Skeletal muscle satellite cell (primary cell): ENCODE measurements around the gene B3GNT8.
"Not testable (repeated sequence)": the region's sequence is repeated elsewhere in the genome, so short reads cannot be mapped to it uniquely, and the experiment has no call there.

ENCODE experiments used
- H3K27me3 ChIP-seq: 2 replicates; pipeline ENCODE4 v1.7.0; 2013; ENCODE audit warnings: low read length; ENCODE audit not compliant: control insufficient read depth, insufficient read depth
- H3K36me3 ChIP-seq: 2 replicates; pipeline ENCODE4 v1.7.0; 2013; ENCODE audit warnings: mild to moderate bottlenecking, control low read depth, low read length; ENCODE audit not compliant: insufficient read depth
- H3K4me1 ChIP-seq: 2 replicates; pipeline ENCODE4 v1.7.0; 2013; ENCODE audit warnings: low read length; ENCODE audit not compliant: control insufficient read depth, insufficient read depth
- H3K4me2 ChIP-seq: 2 replicates; pipeline ENCODE4 v1.7.0; 2013; ENCODE audit warnings: mild to moderate bottlenecking, low read length
- H3K4me3 ChIP-seq: 2 replicates; pipeline ENCODE4 v1.7.0; 2013; ENCODE audit warnings: low read length
- H3K9ac ChIP-seq: 2 replicates; pipeline ENCODE4 v1.7.0; 2013; ENCODE audit warnings: mild to moderate bottlenecking, low read depth, low read length, moderate library complexity
- H3K9me3 ChIP-seq: replicated peaks from 2 replicates; pipeline ENCODE4 v1.7.0; 2013; ENCODE audit warnings: mild to moderate bottlenecking, control low read depth, low read length

Gene B3GNT8

DNA sequence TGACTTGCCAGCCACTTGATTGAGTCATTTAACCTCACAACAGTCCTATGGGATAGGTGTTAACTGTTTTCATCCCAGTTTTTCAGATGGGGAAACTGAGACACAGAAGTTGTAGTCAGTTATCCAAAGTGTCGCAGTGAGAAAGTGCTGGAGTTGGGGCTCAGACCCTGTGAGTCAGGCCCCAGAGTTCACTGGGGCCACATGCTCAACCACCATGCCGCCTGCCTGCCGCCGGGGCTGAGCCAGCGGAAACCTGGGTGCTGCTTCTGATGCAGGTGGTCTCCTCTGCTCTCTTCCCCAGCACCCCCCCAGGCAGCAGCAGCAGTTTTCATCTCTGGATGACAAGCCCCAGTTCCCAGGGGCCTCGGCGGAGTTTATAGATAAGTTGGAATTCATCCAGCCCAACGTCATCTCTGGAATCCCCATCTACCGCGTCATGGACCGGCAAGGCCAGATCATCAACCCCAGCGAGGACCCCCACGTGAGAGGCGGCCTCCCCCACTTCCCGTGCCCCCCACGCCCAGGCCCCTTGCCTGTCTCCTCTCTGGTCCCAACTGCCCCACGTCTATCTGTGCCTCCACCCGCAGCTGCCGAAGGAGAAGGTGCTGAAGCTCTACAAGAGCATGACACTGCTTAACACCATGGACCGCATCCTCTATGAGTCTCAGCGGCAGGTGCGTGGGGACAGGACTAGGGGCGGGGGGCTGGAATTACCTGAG is 16.7 kb downstream of the B3GNT8 start:
- Histone ChIP-seq H3K27me3 (no peaks in the 10 kb centered on the region), H3K4me1 (peaks cover 22% of the 10 kb centered on the region), H3K9me3 (no peaks in the 10 kb centered on the region), H3K9ac (no peak overlapping the region), H3K36me3 (peaks cover 18% of the 10 kb centered on the region), H3K4me2 (no peak overlapping the region), H3K4me3 (no peak overlapping the region)

DNA sequence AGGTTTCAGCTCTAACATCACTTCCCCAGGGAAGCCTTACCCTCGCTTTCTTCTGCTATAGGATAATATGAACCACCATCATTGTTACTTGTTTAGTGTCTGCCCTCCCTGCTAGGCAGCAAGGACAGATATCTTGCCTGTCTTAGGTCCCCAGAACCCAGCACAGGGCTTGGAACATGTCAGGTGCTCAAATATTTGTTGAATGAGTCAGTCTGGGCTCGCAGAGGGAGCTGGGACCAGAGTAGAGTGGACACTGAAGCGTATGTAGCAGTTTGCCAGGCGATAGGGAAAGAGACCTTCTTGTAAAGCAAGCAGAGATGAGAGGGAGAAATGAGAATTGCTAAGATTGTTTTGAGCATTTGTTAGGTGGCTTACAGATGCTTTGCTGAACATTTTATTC is 17.9 kb downstream of the B3GNT8 start:
- Histone ChIP-seq H3K4me3 (no peak overlapping the region), H3K9me3 (no peaks in the 10 kb centered on the region), H3K9ac (no peak overlapping the region), H3K4me2 (no peak overlapping the region), H3K4me1 (peaks cover 13% of the 10 kb centered on the region), H3K36me3 (peaks cover 15% of the 10 kb centered on the region), H3K27me3 (no peaks in the 10 kb centered on the region)

DNA sequence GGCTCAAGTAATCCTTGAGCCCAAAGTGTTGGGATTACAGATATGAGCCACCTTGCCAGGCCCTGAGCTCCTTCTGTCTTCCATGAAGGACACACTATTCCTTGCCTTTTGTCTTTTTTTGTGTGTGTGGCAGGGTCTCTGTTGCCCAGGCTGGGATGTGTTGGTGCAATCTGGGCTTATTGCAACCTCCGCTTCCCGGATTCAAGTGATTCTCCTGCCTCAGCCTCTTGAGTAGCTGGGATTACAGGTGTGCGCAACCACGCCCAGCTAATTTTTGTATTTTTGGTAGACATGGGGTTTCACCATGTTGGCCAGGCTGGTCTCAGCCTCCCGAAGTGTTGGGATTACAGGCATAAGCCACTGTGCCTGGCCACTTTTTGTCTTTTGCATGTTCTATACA is 18.3 kb downstream of the B3GNT8 start:
- H3K36me3 ChIP-seq, result peaks cover 10% of the 10 kb centered on the region
- not testable (repeated sequence) for H3K4me2 ChIP-seq, H3K27me3 ChIP-seq, H3K9ac ChIP-seq, H3K9me3 ChIP-seq, H3K4me3 ChIP-seq
- H3K4me1 ChIP-seq, result peaks cover 13% of the 10 kb centered on the region

DNA sequence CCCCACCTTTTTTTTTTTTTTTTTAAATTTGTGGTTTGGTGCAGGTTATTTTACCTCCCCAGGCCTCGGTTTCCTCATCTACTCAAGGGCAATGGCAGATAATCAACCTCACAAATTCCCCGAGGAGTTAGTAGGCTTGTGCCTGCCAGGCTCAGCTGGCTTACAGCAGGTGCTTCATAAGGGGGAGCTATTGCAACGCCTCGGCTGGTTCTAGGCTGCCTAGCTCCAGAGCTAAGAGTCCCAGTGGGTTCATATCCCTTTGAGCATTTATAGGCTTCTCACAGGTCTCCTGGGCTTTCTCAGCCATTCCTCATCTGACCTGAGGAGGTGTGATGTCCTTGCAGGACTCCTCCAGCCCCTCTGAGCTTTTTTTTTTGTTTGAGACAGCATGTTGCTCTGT is 18.9 kb downstream of the B3GNT8 start:
- H3K36me3 ChIP-seq, result peaks cover 8% of the 10 kb centered on the region
- H3K4me2 ChIP-seq, result no peak overlapping the region
- peaks cover 13% of the 10 kb centered on the region for H3K4me1 ChIP-seq
- no peaks in the 10 kb centered on the region for H3K9me3 ChIP-seq
- H3K27me3 ChIP-seq, result no peaks in the 10 kb centered on the region
- H3K9ac ChIP-seq, result no peak overlapping the region
- no peak overlapping the region for H3K4me3 ChIP-seq

DNA sequence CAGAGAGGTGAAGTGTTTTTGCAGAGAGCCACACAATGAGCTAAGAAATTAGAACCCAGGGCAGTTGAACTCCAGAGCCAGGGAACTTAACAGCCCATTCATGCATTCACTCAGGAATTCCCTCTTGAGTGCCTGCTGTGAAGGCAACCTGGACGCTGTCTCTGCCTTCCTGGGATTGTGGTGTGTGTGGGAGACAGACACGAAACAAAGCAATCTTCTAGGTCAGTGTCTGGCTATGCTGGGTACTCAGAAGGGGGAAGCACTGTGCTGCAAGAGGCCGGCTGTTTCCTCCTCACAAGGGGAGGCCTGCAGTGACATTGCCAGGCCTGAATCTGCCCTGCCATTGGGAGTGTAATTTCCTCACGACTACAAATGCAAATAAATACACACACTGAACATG is 19.9 kb downstream of the B3GNT8 start:
- Histone ChIP-seq H3K4me3 (no peak overlapping the region), H3K4me2 (no peak overlapping the region), H3K27me3 (no peaks in the 10 kb centered on the region), H3K36me3 (peaks cover 5% of the 10 kb centered on the region), H3K9me3 (no peaks in the 10 kb centered on the region), H3K9ac (no peak overlapping the region), H3K4me1 (peaks cover 13% of the 10 kb centered on the region)

DNA sequence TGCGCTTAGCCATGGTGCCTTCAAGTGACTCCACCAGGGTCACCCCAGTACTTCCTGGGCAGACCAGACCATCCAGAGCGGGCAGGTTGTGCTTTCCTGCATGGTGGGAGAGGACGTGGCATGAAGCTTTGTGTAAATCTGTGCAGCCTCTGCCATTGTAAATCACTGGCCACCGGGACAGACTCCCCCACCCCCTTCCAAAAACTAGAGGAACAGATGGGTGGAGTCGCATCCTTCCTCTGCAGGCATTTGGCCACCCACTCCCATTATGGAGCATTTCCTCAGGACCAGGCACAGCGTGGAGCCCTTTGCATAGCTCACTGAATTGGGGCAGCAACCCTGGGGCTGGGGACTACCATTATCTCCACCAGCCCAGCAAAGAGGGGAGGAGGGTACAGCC is 21.4 kb downstream of the B3GNT8 start:
- Histone ChIP-seq H3K9me3 (no peaks in the 10 kb centered on the region), H3K4me2 (no peak overlapping the region), H3K4me1 (peaks cover 4% of the 10 kb centered on the region), H3K4me3 (no peak overlapping the region), H3K27me3 (no peaks in the 10 kb centered on the region), H3K36me3 (peaks cover 2% of the 10 kb centered on the region), H3K9ac (no peak overlapping the region)

DNA sequence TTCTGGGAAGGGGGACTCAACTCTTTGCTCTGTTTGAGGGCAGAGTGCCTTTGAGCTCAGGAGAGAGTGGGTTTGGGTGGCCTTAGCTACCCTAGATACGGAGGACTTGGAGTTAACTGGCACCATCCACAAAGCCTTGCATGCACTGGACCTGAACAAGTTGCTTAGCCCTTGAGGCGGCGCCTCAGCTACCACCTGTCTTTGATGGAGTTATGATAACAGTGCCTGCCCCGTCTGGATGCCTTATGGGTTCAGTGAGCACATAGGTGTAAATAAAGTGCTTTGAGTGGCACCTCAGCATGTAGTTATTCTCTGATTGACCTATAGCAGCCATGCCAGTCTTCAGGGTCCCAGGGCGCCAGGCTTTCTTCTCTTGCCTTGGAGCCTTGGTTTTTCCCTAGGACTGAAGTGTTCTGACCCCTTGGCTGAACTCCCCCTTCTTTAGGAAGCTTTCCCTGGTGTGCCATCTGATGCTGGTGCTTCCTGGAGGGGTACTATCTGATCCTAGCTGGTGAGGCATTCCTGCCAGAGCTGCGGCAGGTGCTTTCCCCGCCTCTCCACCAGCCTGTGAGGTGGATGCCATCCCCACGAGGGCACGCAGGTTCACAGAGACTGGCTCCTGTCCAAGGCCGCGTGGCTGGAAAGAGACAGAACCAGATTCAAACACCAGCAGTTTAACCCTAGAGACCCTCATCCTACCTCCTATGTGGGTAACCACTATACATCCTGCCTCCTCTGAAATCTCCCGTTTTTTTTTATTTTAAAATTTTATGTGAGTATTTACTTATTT is 23.8 kb downstream of the B3GNT8 start:
- Histone ChIP-seq H3K4me1 (peaks cover 6% of the 10 kb centered on the region), H3K4me3 (no peak overlapping the region), H3K4me2 (no peak overlapping the region), H3K27me3 (no peaks in the 10 kb centered on the region), H3K9me3 (no peaks in the 10 kb centered on the region), H3K9ac (no peak overlapping the region), H3K36me3 (peaks cover 2% of the 10 kb centered on the region)

DNA sequence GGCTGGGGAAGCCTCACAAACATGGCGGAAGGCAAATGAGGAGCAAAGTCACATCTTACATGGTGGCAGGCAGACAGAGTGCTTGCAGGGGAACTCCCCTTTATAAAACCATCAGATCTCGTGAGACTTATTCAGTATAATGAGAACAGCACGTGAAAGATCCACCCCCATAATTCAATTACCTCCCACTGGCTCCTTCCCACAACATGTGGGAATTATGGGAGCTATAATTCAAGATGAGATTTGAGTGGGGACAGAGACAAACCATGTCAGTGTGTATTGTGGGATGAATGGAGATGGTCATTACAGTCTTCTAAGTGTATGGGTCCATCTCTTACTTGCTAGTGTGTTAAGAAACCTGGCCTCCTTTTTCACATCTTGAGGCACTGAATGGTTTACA is 25.2 kb downstream of the B3GNT8 start:
- Histone ChIP-seq H3K9ac (no peak overlapping the region), H3K36me3 (peaks cover 2% of the 10 kb centered on the region), H3K4me3 (no peak overlapping the region), H3K4me2 (no peak overlapping the region), H3K9me3 (no peaks in the 10 kb centered on the region), H3K27me3 (no peaks in the 10 kb centered on the region), H3K4me1 (peaks cover 8% of the 10 kb centered on the region)

DNA sequence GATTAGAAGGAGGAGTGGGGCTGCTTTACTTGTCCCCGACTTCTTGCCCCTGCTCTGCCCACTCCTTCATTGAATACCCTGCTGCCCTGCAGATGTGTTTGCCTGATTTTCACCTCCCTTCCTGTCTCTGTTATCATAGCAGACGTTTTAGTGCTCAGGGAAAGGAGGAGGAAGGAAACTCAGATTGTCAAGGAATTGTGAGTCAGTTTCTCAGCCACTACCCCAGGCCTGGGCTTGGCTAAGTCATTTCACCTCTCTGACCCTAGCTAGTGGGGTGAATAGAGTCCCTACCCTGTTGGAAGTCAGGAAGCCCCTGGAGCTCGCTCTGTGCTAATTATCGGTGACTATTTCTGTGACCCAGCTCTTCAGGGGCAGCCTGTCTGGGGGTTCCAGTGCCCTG is 25.7 kb downstream of the B3GNT8 start:
- no peak overlapping the region for H3K9ac ChIP-seq
- no peak overlapping the region for H3K4me3 ChIP-seq
- H3K36me3 ChIP-seq, result peaks cover 2% of the 10 kb centered on the region
- no peaks in the 10 kb centered on the region for H3K27me3 ChIP-seq
- peaks cover 8% of the 10 kb centered on the region for H3K4me1 ChIP-seq
- no peak overlapping the region for H3K4me2 ChIP-seq
- H3K9me3 ChIP-seq, result no peaks in the 10 kb centered on the region

DNA sequence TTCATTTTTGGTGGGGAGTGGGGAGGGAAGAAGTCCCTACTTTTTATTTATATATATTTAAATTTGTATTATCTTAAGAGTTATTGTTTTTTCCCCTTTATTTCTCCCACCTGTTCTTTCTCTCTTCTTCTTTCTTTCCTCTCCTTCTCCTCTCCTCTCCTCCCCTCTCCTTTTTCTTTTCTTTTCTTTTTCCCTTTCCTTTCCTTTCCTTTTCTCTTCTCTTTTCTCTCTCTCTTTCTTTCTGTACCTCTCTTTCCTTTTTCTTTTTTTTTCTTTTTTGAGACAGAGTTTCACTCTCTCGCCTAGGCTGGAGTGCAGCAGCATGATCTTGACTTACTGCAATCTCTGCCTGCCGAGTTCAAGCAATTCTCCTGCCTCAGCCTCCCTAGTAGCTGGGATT is 27.6 kb downstream of the B3GNT8 start:
- Histone ChIP-seq H3K9me3 (no peaks in the 10 kb centered on the region), H3K4me3 (no peak overlapping the region), H3K4me2 (no peak overlapping the region), H3K36me3 (peaks cover 2% of the 10 kb centered on the region), H3K27me3 (no peaks in the 10 kb centered on the region), H3K4me1 (peaks cover 8% of the 10 kb centered on the region), H3K9ac (no peak overlapping the region)

DNA sequence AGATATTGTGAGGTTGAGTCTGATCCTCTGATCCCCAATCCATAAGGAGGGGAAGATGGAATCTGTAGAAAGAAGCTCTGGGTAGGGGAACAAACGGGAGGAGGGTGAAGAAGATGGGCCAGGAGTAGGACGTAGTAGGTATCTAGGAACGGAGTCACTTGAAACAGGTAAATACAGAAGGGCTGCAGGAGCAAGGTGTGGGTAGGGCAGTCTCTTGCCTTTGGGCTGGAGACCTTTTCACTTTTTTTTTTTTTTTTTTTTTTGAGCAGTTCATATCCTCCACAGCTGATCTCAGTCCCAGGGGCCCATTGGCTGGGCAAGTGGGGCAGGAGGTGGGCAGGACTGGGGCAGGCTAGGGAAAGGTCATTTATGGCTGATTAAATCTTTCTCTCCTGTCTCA is 28.1 kb downstream of the B3GNT8 start:
- Histone ChIP-seq H3K4me3 (peak overlapping the region; percentile 91), H3K9ac (peak overlapping the region; percentile 97), H3K9me3 (no peaks in the 10 kb centered on the region), H3K4me2 (peak overlapping the region; percentile 99), H3K36me3 (peaks cover 2% of the 10 kb centered on the region), H3K4me1 (peaks cover 8% of the 10 kb centered on the region), H3K27me3 (no peaks in the 10 kb centered on the region)

DNA sequence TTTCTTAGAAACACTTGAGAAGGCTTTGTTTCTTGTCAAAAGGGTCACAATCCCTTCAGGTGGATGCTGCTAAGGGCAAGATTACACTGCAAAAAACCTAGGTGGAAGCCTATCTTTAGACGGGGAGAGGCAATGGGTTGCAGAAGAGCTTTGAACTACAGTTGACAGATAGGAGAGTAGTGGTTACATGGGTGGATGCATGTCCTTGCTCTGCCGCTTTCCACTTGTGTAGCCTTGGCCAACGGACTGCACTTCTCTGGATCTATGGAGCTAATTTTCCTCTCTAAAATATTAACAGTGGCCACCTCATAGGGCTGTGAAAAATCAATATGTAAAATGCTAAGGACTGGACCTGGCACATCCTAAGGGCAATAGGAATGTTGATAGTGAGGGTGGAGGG is 28.6 kb downstream of the B3GNT8 start:
- Histone ChIP-seq H3K4me2 (peak overlapping the region; percentile 99), H3K4me1 (peaks cover 8% of the 10 kb centered on the region), H3K9ac (peak overlapping the region; percentile 97), H3K9me3 (no peaks in the 10 kb centered on the region), H3K36me3 (peaks cover 2% of the 10 kb centered on the region), H3K27me3 (no peaks in the 10 kb centered on the region), H3K4me3 (peak overlapping the region; percentile 91)
